H9 (cell line): Measurements from ENCODE around the gene RPL39L. TPM values are rescaled to one million over a fixed set of nuclear protein-coding genes. Genes with fewer than 3 reads are reported as not detected.

Experiments used
- DNase-seq: peaks from one replicate; pipeline ENCODE4 v3.0.0-alpha.2; 2017
- H2AFZ ChIP-seq: one replicate; pipeline ENCODE4 v1.6.1; 2013; ENCODE audit warnings: mild to moderate bottlenecking, low read length, control low read depth, moderate library complexity
- H2AK5ac ChIP-seq: 2 replicates; pipeline ENCODE4 v1.6.1; 2013; ENCODE audit warnings: low read length, control low read depth, mixed read lengths; ENCODE audit not compliant: insufficient read length
- H2BK120ac ChIP-seq: one replicate; pipeline ENCODE4 v1.6.1; 2013; ENCODE audit warnings: low read depth, mild to moderate bottlenecking, low read length, control low read depth, inconsistent platforms; ENCODE audit not compliant: poor library complexity, severe bottlenecking
- H2BK12ac ChIP-seq: 2 replicates; pipeline ENCODE4 v1.6.1; 2013; ENCODE audit warnings: low read length, control low read depth, mixed read lengths, low read depth; ENCODE audit not compliant: insufficient read length
- H2BK15ac ChIP-seq: 2 replicates; pipeline ENCODE4 v1.6.1; 2013; ENCODE audit warnings: low read depth, low read length, control low read depth
- H2BK20ac ChIP-seq: one replicate; pipeline ENCODE4 v1.6.1; 2013; ENCODE audit warnings: low read depth, mild to moderate bottlenecking, low read length, control low read depth, inconsistent platforms; ENCODE audit not compliant: poor library complexity, severe bottlenecking
- H2BK5ac ChIP-seq: 2 replicates; pipeline ENCODE4 v1.6.1; 2013; ENCODE audit warnings: low read length, control low read depth, mixed read lengths; ENCODE audit not compliant: insufficient read length
- H3K14ac ChIP-seq: 2 replicates; pipeline ENCODE4 v1.6.1; 2013; ENCODE audit warnings: low read length, control low read depth; ENCODE audit not compliant: insufficient read depth
- H3K18ac ChIP-seq: 2 replicates; pipeline ENCODE4 v1.6.1; 2013; ENCODE audit warnings: low read depth, mild to moderate bottlenecking, mixed read lengths, low read length, control low read depth; ENCODE audit not compliant: insufficient read length
- H3K23ac ChIP-seq: 2 replicates; pipeline ENCODE4 v1.6.1; 2013; ENCODE audit warnings: low read length, control low read depth, mixed read lengths, low read depth; ENCODE audit not compliant: insufficient read length
- H3K23me2 ChIP-seq: 2 replicates; pipeline ENCODE4 v1.6.1; 2013; ENCODE audit warnings: low read depth, mild to moderate bottlenecking, mixed read lengths, low read length, control low read depth; ENCODE audit not compliant: insufficient read length, poor library complexity, severe bottlenecking
- H3K27ac ChIP-seq: 2 replicates; pipeline ENCODE4 v1.5.1; 2013; ENCODE audit warnings: low read length, control low read depth, mixed read lengths, low read depth; ENCODE audit not compliant: insufficient read length
- H3K27me3 ChIP-seq: 2 replicates; pipeline ENCODE4 v1.6.1; 2013; ENCODE audit warnings: low read length, control low read depth, inconsistent platforms; ENCODE audit not compliant: insufficient read depth
- H3K4ac ChIP-seq: 2 replicates; pipeline ENCODE4 v1.6.1; 2013; ENCODE audit warnings: low read depth, mild to moderate bottlenecking, control low read depth, inconsistent platforms, low read length, moderate library complexity
- H3K4me1 ChIP-seq: 2 replicates; pipeline ENCODE4 v1.6.1; 2013; ENCODE audit warnings: low read length, control low read depth, inconsistent platforms; ENCODE audit not compliant: insufficient read depth
- H3K4me2 ChIP-seq: 2 replicates; pipeline ENCODE4 v1.6.1; 2013; ENCODE audit warnings: low read length, control low read depth, mixed read lengths; ENCODE audit not compliant: insufficient read length, insufficient read depth
- H3K56ac ChIP-seq: 2 replicates; pipeline ENCODE4 v1.6.1; 2013; ENCODE audit warnings: low read depth, mild to moderate bottlenecking, mixed read lengths, low read length, control low read depth; ENCODE audit not compliant: insufficient read length
- H3K79me1 ChIP-seq: 2 replicates; pipeline ENCODE4 v1.6.1; 2013; ENCODE audit warnings: low read depth, mild to moderate bottlenecking, moderate library complexity, low read length, control low read depth, inconsistent platforms; ENCODE audit not compliant: insufficient read depth, poor library complexity, severe bottlenecking
- H3K79me2 ChIP-seq: 2 replicates; pipeline ENCODE4 v1.6.1; 2013; ENCODE audit warnings: low read length, control low read depth, inconsistent platforms; ENCODE audit not compliant: insufficient read depth
- H3K9ac ChIP-seq: 2 replicates; pipeline ENCODE4 v1.6.1; 2013; ENCODE audit warnings: low read length, control low read depth, mixed read lengths; ENCODE audit not compliant: insufficient read length; ENCODE audit errors: extremely low read depth
- H3K9me3 ChIP-seq: one replicate; pipeline ENCODE4 v1.6.1; 2013; ENCODE audit warnings: low read depth, low read length, inconsistent platforms; ENCODE audit not compliant: control insufficient read depth
- H3T11ph ChIP-seq: one replicate; pipeline ENCODE4 v1.6.1; 2013; ENCODE audit warnings: mild to moderate bottlenecking, low read length, control low read depth, inconsistent platforms
- H4K20me1 ChIP-seq: one replicate; pipeline ENCODE4 v1.6.1; 2013; ENCODE audit not compliant: control insufficient read depth, insufficient read length, insufficient read depth
- H4K5ac ChIP-seq: 2 replicates; pipeline ENCODE4 v1.6.1; 2013; ENCODE audit warnings: low read depth, mild to moderate bottlenecking, mixed read lengths, low read length, control low read depth; ENCODE audit not compliant: insufficient read length
- H4K8ac ChIP-seq: replicated peaks from 2 replicates; pipeline ENCODE4 v1.6.1; 2013; ENCODE audit warnings: low read length, control low read depth, mixed read lengths, low read depth; ENCODE audit not compliant: insufficient read length
- H4K91ac ChIP-seq: 2 replicates; pipeline ENCODE4 v1.6.1; 2013; ENCODE audit warnings: low read depth, mild to moderate bottlenecking, moderate library complexity, mixed read lengths, low read length, control low read depth; ENCODE audit not compliant: insufficient read length
- H3K27ac Mint-ChIP-seq, 3 experiments: 2 replicates in 2 of 3; 3 replicates in 1 of 3; pipeline ENCODE4 v1.8.0; 2020 to 2021; ENCODE audit warnings: mixed read lengths in 3 of 3, mild to moderate bottlenecking in 1 of 3, moderate library complexity in 1 of 3
- H3K27me3 Mint-ChIP-seq: 2 replicates; pipeline ENCODE4 v1.8.0; 2021; ENCODE audit warnings: low read depth, mild to moderate bottlenecking, moderate library complexity, mixed read lengths
- H3K36me3 Mint-ChIP-seq, 3 experiments: 2 replicates in 2 of 3; 3 replicates in 1 of 3; pipeline ENCODE4 v1.8.0; 2020 to 2021; ENCODE audit warnings: low read depth in 3 of 3, mixed read lengths in 3 of 3; ENCODE audit not compliant: insufficient read depth in 1 of 3
- H3K4me1 Mint-ChIP-seq, 2 experiments: 2 replicates each; pipeline ENCODE4 v1.8.0; 2020; ENCODE audit warnings: mixed read lengths in 2 of 2
- H3K4me3 Mint-ChIP-seq, 2 experiments: 2 replicates in 1 of 2; 3 replicates in 1 of 2; pipeline ENCODE4 v1.8.0; 2020 to 2021; ENCODE audit warnings: mild to moderate bottlenecking in 2 of 2, mixed read lengths in 2 of 2, moderate library complexity in 1 of 2
- H3K9me3 Mint-ChIP-seq, 2 experiments: 2 replicates in 1 of 2; 3 replicates in 1 of 2; pipeline ENCODE4 v1.8.0; 2020; ENCODE audit warnings: mild to moderate bottlenecking in 2 of 2, mixed read lengths in 2 of 2, moderate library complexity in 1 of 2
- CTCF ChIP-seq: fragments of 200-600 bp; sonication (generic); conservative IDR thresholded peaks from 3 replicates; pipeline ENCODE4 v1.8.0; 2021; ENCODE audit warnings: antibody characterized with exemption, mild to moderate bottlenecking
- WGBS: extraction: QIAGEN DNeasy Blood & Tissue Kit; methylation state at CpG from one replicate; pipeline ENCODE4 v1.1.7; 2013; ENCODE audit warnings: missing lambda C conversion rate, low lambda C conversion rate, mixed read lengths; ENCODE audit not compliant: insufficient read length; ENCODE audit errors: extremely low coverage; 5-methylcytosine and 5-hydroxymethylcytosine counted together
- total RNA-seq: library from RNA; stranded (reverse); gene quantifications from 2 replicates; pipeline ENCODE4 v1.2.1, GENCODE V29; 2021

Gene RPL39L
- total RNA-seq, 1 experiment from 2014 or later = 71.7 TPM

GRCh38 chr3:187104933-187105332, 34.4 kb downstream of the RPL39L start:
- no peak overlapping the region for H3K23ac ChIP-seq
- no peaks in the 10 kb centered on the region for H3K79me2 ChIP-seq
- peak overlapping the region in 1 of 3 experiments; percentile 26; a peak in 1 of 7 replicates for H3K27ac Mint-ChIP-seq
- no peak overlapping the region for H3K9ac ChIP-seq
- peaks cover 8 to 12% of the 10 kb centered on the region in 2 experiments for H3K4me1 Mint-ChIP-seq
- H2BK12ac ChIP-seq = no peak overlapping the region
- no peaks in the 10 kb centered on the region for H3K27me3 ChIP-seq
- H4K5ac ChIP-seq = no peak overlapping the region
- no peaks in the 10 kb centered on the region for H3K23me2 ChIP-seq
- H3K56ac ChIP-seq = no peak overlapping the region
- H3K4me1 ChIP-seq = peaks cover 7% of the 10 kb centered on the region; the same call in 1 of the 2 replicates
- no peak overlapping the region for H2BK5ac ChIP-seq
- no peaks in the 10 kb centered on the region for H3K27me3 Mint-ChIP-seq
- H4K20me1 ChIP-seq = peaks cover 3% of the 10 kb centered on the region
- no CpG with 5 or more reads among the region's 7 CpGs for WGBS
- peaks cover 0 to 2% (median 0%) of the 10 kb centered on the region in 3 experiments; a peak in 2 of 7 replicates for H3K36me3 Mint-ChIP-seq
- no peak for TF ChIP-seq CTCF
- H3T11ph ChIP-seq = no peak overlapping the region
- no peak overlapping the region for H2BK20ac ChIP-seq
- H2BK120ac ChIP-seq = no peak overlapping the region
- H3K4me3 Mint-ChIP-seq = no peak overlapping the region
- no peaks in the 10 kb centered on the region for H3K79me1 ChIP-seq
- no peak overlapping the region for H3K4ac ChIP-seq
- no peak for DNase-seq
- H3K27ac ChIP-seq = no peak overlapping the region
- H4K91ac ChIP-seq = no peak overlapping the region
- H3K9me3 ChIP-seq = no peaks in the 10 kb centered on the region
- H2AFZ ChIP-seq = no peak overlapping the region
- H3K14ac ChIP-seq = no peak overlapping the region
- no peak overlapping the region for H2AK5ac ChIP-seq
- peaks cover 1 to 2% of the 10 kb centered on the region in 2 experiments; a peak in 2 of 5 replicates for H3K9me3 Mint-ChIP-seq
- H3K18ac ChIP-seq = no peak overlapping the region
- no peak overlapping the region for H4K8ac ChIP-seq
- H2BK15ac ChIP-seq = no peak overlapping the region
- H3K4me2 ChIP-seq = no peak overlapping the region
